HCT116 (cell line): Measurements from ENCODE around the gene LASP1NB.

Experiments
- ATAC-seq: fragments of 200-7000 bp; cut with Tn5 transposase; 2 replicates; pipeline ENCODE4 v1.9.1; 2020; ENCODE audit warnings: mild to moderate bottlenecking, moderate library complexity
- BruUV-seq: library from RNA; stranded (reverse); fragments of 400-500 nt; replicated peaks from 2 replicates; lab custom pipeline; 2021; lab: Mats Ljungman, UMichigan
- CTCF ChIA-PET: fragments of 300-600 bp; sonication (Branson Sonifier 250); formaldehyde crosslinking; loops from one replicate; lab custom pipeline; 2021; ENCODE audit warnings: antibody characterized with exemption; lab: Charles Lee
- POLR2A ChIA-PET: fragments of 300-600, 350-600 bp; sonication (Branson Sonifier 250); formaldehyde crosslinking; loops from one replicate; lab custom pipeline; 2021; ENCODE audit warnings: antibody characterized with exemption; lab: Charles Lee
- RAD21 ChIA-PET, 2 experiments: fragments of 300-600 bp; sonication (Branson Sonifier 250); formaldehyde crosslinking; loops; one replicate each; lab custom pipeline; 2023; ENCODE audit warnings: low total read pairs in 2 of 2; ENCODE audit not compliant: uncharacterized antibody in 2 of 2, unreplicated experiment in 2 of 2, low non-redundant PET in 1 of 2; lab: Charles Lee
- DNase-seq: peaks from one replicate; pipeline ENCODE4 v3.0.0-alpha.2; 2010; ENCODE audit warnings: low read depth, low spot score
- H2AFZ ChIP-seq: fragments of 200-600 bp; shearing (Covaris generic), sonication (generic); 2 replicates; pipeline ENCODE4 v1.6.1; 2017; ENCODE audit warnings: low read depth, mixed run types, mixed read lengths, antibody characterized with exemption, low read length; ENCODE audit not compliant: poor library complexity, severe bottlenecking
- H3K27ac ChIP-seq: 2 replicates; pipeline ENCODE4 v1.5.1; 2012; ENCODE audit warnings: low read depth, low read length
- H3K27me3 ChIP-seq: fragments of 200-600 bp; sonication (generic); 2 replicates; pipeline ENCODE4 v1.6.1; 2016; ENCODE audit warnings: mixed run types, low read length, mixed read lengths; ENCODE audit not compliant: insufficient read depth
- H3K36me3 ChIP-seq, 2 experiments: fragments of 200-500 bp in 1 of 2; fragments of 200-600 bp in 1 of 2; sonication (Bioruptor generic) in 1 of 2; sonication (generic) in 1 of 2; 2 replicates each; pipeline versions ENCODE4 v1.5.1 to v1.6.1; 2014 to 2016; ENCODE audit warnings: low read length in 2 of 2, inconsistent platforms in 1 of 2, mixed read lengths in 1 of 2, mixed run types in 1 of 2; ENCODE audit not compliant: insufficient read depth in 2 of 2, control insufficient read depth in 1 of 2
- H3K4me1 ChIP-seq, 2 experiments: fragments of 200-600 bp in 1 of 2; sonication (generic) in 1 of 2; 2 replicates each; pipeline versions ENCODE4 v1.5.1 to v1.6.1; 2012 to 2017; ENCODE audit warnings: low read length in 2 of 2, inconsistent platforms in 1 of 2, mild to moderate bottlenecking in 1 of 2, mixed read lengths in 1 of 2, mixed run types in 1 of 2, moderate library complexity in 1 of 2; ENCODE audit not compliant: insufficient read depth in 2 of 2, control insufficient read depth in 1 of 2
- H3K4me2 ChIP-seq: fragments of 200-600 bp; sonication (generic); 2 replicates; pipeline ENCODE4 v1.6.1; 2017; ENCODE audit warnings: mixed run types, low read length, mixed read lengths
- H3K4me3 ChIP-seq, 2 experiments: fragments of 200-600 bp in 1 of 2; sonication (generic) in 1 of 2; replicated peaks in 1 of 2; 2 replicates each; pipeline ENCODE4 v1.5.1; 2011 to 2016; ENCODE audit warnings: low read length in 2 of 2, control low read depth in 1 of 2, low read depth in 1 of 2, mild to moderate bottlenecking in 1 of 2, mixed read lengths in 1 of 2, mixed run types in 1 of 2
- H3K79me2 ChIP-seq: fragments of 200-600 bp; sonication (generic); 2 replicates; pipeline ENCODE4 v1.6.1; 2017; ENCODE audit warnings: mild to moderate bottlenecking, mixed run types, low read length, moderate library complexity, mixed read lengths; ENCODE audit not compliant: insufficient read depth
- H3K9ac ChIP-seq: fragments of 200-600 bp; sonication (generic); 2 replicates; pipeline ENCODE4 v1.6.1; 2016; ENCODE audit warnings: low read length, mixed read lengths
- H3K9me2 ChIP-seq: fragments of 200-600 bp; sonication (generic), shearing (Covaris generic); 2 replicates; pipeline ENCODE4 v1.6.1; 2017; ENCODE audit warnings: mixed run types, mild to moderate bottlenecking, moderate library complexity; ENCODE audit not compliant: insufficient read depth
- H3K9me3 ChIP-seq, 2 experiments: fragments of 200-500 bp in 1 of 2; fragments of 200-600 bp in 1 of 2; sonication (Bioruptor generic) in 1 of 2; sonication (generic) in 1 of 2; 2 replicates each; pipeline ENCODE4 v1.6.1; 2014 to 2017; ENCODE audit warnings: low read length in 2 of 2, mixed read lengths in 2 of 2, inconsistent platforms in 1 of 2, low read depth in 1 of 2, mild to moderate bottlenecking in 1 of 2, mixed run types in 1 of 2, moderate library complexity in 1 of 2; ENCODE audit not compliant: control insufficient read depth in 1 of 2, insufficient read depth in 1 of 2
- H4K20me1 ChIP-seq: fragments of 200-600 bp; sonication (generic), shearing (Covaris generic); 2 replicates; pipeline ENCODE4 v1.6.1; 2017; ENCODE audit warnings: mixed run types, mild to moderate bottlenecking, moderate library complexity; ENCODE audit not compliant: insufficient read depth
- EZH2phosphoT487 ChIP-seq: fragments of 200-600 bp; IDR thresholded peaks from 2 replicates; pipeline ENCODE4 v1.6.1; 2018; ENCODE audit warnings: antibody characterized with exemption, borderline replicate concordance
- intact Hi-C: fragments of 100-400 bp; cut with micrococcal nuclease; formaldehyde crosslinking; loops from 2 replicates; pipeline ENCODE4 v1.10.0; 2022
- TF ChIP-seq, protein P1 (sequence below), 3 experiments: fragments of 200-600 bp in 1 of 3; sonication (generic) in 1 of 3; IDR thresholded peaks in 2 of 3; conservative IDR thresholded peaks in 1 of 3; 2 replicates each; pipeline ENCODE4 v1.5.1; 2012 to 2017; ENCODE audit warnings: low read depth in 2 of 3, low read length in 2 of 3, antibody characterized with exemption in 1 of 3, borderline replicate concordance in 1 of 3, control low read depth in 1 of 3, mild to moderate bottlenecking in 1 of 3, mixed read lengths in 1 of 3, mixed run types in 1 of 3, moderate library complexity in 1 of 3; ENCODE audit not compliant: insufficient read depth in 1 of 3

Gene LASP1NB

GRCh38 chr17:38877130-38877851 lies 48.1 kb upstream of the LASP1NB start:
- no peak for DNase-seq
- POLR2A ChIA-PET, result interaction anchor here (1.2 kb wide), 1 partner anchor 8 kb away, joined by 3 read pairs; the partner anchor contains the start of gene LASP1
- H3K4me1 ChIP-seq, result peaks cover 73 to 95% of the 10 kb centered on the region in 2 experiments

More at GRCh38 chr17:38877130-38877851, 48.1 kb upstream of the LASP1NB start:
- H3K27ac ChIP-seq, result no peak overlapping the region; the same call in 1 of the 2 replicates
- intact Hi-C loops, result no loop called here
- ATAC-seq, result no peak
- H3K9ac ChIP-seq, result no peak overlapping the region
- H3K36me3 ChIP-seq, result peaks cover 15% of the 10 kb centered on the region in 2 experiments; a peak in 3 of 4 replicates
- H4K20me1 ChIP-seq, result no peaks in the 10 kb centered on the region
- no peak overlapping the region for H2AFZ ChIP-seq
- H3K4me3 ChIP-seq, result no peak overlapping the region
- H3K9me3 ChIP-seq, result no peaks in the 10 kb centered on the region
- ChIA-PET RAD21 (interaction anchor here in 1 of 2 experiments (0.5 kb wide), 1 partner anchor 279 kb away, joined by 3 read pairs; no protein-coding TSS in a partner anchor), CTCF (interaction anchor here (0.9 kb wide), 1 partner anchor 106 kb away, joined by 3 read pairs; no protein-coding TSS in a partner anchor)
- BruUV-seq, result no TSS peak
- no peaks in the 10 kb centered on the region for H3K27me3 ChIP-seq
- H3K4me2 ChIP-seq, result peak overlapping the region; percentile 35; the same call in 1 of the 2 replicates
- TF ChIP-seq EZH2phosphoT487, result no peak
- TF ChIP-seq, protein P1, sequence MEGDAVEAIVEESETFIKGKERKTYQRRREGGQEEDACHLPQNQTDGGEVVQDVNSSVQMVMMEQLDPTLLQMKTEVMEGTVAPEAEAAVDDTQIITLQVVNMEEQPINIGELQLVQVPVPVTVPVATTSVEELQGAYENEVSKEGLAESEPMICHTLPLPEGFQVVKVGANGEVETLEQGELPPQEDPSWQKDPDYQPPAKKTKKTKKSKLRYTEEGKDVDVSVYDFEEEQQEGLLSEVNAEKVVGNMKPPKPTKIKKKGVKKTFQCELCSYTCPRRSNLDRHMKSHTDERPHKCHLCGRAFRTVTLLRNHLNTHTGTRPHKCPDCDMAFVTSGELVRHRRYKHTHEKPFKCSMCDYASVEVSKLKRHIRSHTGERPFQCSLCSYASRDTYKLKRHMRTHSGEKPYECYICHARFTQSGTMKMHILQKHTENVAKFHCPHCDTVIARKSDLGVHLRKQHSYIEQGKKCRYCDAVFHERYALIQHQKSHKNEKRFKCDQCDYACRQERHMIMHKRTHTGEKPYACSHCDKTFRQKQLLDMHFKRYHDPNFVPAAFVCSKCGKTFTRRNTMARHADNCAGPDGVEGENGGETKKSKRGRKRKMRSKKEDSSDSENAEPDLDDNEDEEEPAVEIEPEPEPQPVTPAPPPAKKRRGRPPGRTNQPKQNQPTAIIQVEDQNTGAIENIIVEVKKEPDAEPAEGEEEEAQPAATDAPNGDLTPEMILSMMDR (IDR thresholded peaks at IDR 0.05 in 2 of 3, conservative IDR thresholded peaks at IDR 0.05 in 1 of 3; ENCODE audit: borderline replicate concordance in 1 of 3, insufficient read depth in 1 of 3, low read depth in 2 of 3, low read length in 2 of 3), result no peak
- peaks cover 96% of the 10 kb centered on the region for H3K79me2 ChIP-seq
- H3K9me2 ChIP-seq, result no peaks in the 10 kb centered on the region
